ENCODE data around the gene RADIL.

The RADIL gene

DNA sequence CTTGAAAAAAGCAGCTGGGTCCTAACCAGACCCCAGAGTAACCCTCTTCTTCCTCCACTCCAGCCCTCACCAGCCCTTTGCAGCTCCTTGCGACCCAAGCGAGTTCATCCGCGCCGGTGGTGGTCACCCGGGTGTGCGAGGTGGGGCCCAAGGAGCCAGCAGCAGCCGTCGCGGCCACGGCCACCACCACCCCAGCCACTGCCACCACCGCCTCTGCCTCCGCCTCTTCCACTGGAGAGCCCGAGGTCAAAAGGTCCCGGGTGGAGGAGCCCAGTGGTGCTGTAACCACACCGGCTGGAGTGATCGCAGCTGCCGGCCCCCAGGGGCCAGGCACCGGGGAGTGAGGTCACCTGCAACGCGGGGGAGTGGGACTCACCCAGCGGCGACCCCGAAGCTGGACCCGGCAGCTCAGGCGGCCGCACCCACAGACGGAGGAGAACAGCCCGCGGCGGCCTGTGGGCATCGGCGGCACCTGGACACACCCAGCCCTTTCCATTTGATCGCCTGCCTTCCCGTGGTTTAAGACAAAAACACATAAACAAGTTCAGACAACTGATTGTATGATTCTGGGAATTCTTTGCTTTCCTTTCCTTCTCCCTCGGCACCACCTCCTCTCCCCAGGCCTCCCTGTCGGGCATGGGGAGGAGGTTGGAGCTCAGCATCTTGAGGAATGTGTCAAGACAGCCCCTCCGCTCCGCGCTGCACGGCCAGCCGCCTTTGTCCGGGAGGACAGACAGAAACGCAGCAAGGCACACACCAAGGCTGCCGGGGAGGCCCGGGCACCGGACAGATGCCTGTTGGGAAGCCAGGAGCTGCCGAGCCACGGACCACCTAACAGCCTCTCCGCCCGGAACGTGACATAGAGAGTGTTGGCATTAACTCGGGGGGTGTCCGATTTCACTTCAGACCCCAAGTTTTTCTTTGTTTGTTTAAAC is 121.1 kb downstream of the RADIL start:
- H3K4me2 ChIP-seq (ENCODE audit: low read length): no peak overlapping the region
- no peaks in the 10 kb centered on the region for H4K20me1 ChIP-seq (ENCODE audit: insufficient read depth, low read length)
- TF ChIP-seq, protein P1, sequence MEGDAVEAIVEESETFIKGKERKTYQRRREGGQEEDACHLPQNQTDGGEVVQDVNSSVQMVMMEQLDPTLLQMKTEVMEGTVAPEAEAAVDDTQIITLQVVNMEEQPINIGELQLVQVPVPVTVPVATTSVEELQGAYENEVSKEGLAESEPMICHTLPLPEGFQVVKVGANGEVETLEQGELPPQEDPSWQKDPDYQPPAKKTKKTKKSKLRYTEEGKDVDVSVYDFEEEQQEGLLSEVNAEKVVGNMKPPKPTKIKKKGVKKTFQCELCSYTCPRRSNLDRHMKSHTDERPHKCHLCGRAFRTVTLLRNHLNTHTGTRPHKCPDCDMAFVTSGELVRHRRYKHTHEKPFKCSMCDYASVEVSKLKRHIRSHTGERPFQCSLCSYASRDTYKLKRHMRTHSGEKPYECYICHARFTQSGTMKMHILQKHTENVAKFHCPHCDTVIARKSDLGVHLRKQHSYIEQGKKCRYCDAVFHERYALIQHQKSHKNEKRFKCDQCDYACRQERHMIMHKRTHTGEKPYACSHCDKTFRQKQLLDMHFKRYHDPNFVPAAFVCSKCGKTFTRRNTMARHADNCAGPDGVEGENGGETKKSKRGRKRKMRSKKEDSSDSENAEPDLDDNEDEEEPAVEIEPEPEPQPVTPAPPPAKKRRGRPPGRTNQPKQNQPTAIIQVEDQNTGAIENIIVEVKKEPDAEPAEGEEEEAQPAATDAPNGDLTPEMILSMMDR (IDR thresholded peaks at IDR 0.05; ENCODE audit: low read depth, low read length): no peak
- TF ChIP-seq EZH2phosphoT487 (IDR thresholded peaks at IDR 0.05; ENCODE audit: low read depth): no peak
- H3K79me2 ChIP-seq (ENCODE audit: low read length): no peaks in the 10 kb centered on the region
- H3K36me3 ChIP-seq (replicated peaks; ENCODE audit: low read depth, low read length): no peaks in the 10 kb centered on the region
- no peak overlapping the region for H3K27ac ChIP-seq (ENCODE audit: low read length)
- H3K9ac ChIP-seq (ENCODE audit: low read length): no peak overlapping the region
- H3K4me1 ChIP-seq (ENCODE audit: low read length): peaks cover 3% of the 10 kb centered on the region; the same call in 1 of the 2 replicates
- no peaks in the 10 kb centered on the region for H3K27me3 ChIP-seq (ENCODE audit: low read depth, low read length)
- no peak overlapping the region for H2AFZ ChIP-seq (ENCODE audit: low read depth, low read length)
- no peaks in the 10 kb centered on the region for H3K9me3 ChIP-seq (ENCODE audit: insufficient read depth, low read length)
- H3K4me3 ChIP-seq (ENCODE audit: low read length): no peak overlapping the region

DNA sequence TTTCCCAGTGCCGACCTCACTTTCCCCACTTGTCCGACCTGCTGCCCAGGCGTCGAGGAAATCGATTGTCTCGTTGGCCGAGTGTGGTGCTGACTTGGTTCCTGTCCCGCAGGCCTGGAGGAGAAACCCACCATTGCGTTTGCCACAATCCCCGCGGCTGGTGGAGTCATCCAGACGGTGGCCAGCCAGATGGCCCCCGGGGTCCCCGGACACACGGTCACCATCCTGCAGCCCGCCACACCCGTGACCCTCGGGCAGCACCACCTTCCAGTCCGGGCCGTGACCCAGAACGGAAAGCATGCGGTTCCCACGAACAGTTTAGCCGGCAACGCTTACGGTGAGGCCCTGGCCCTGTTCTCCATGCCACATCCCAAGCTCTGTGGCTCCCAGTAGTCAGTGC is 122.6 kb downstream of the RADIL start:
- Histone ChIP-seq H3K36me3 (replicated peaks; ENCODE audit: low read depth, low read length) (peaks cover 3% of the 10 kb centered on the region), H3K27ac (ENCODE audit: low read length) (no peak overlapping the region), H3K9ac (ENCODE audit: low read length) (no peak overlapping the region), H2AFZ (ENCODE audit: low read depth, low read length) (no peak overlapping the region), H3K4me3 (ENCODE audit: low read length) (no peak overlapping the region), H3K27me3 (ENCODE audit: low read depth, low read length) (no peaks in the 10 kb centered on the region), H3K79me2 (ENCODE audit: low read length) (no peaks in the 10 kb centered on the region), H3K4me2 (ENCODE audit: low read length) (no peak overlapping the region), H3K9me3 (ENCODE audit: insufficient read depth, low read length) (no peaks in the 10 kb centered on the region), H3K4me1 (ENCODE audit: low read length) (peaks cover 3% of the 10 kb centered on the region; the same call in 1 of the 2 replicates), H4K20me1 (ENCODE audit: insufficient read depth, low read length) (no peaks in the 10 kb centered on the region)
- TF ChIP-seq, protein P1 (IDR thresholded peaks at IDR 0.05; ENCODE audit: low read depth, low read length): no peak
- no peak for TF ChIP-seq EZH2phosphoT487 (IDR thresholded peaks at IDR 0.05; ENCODE audit: low read depth)

DNA sequence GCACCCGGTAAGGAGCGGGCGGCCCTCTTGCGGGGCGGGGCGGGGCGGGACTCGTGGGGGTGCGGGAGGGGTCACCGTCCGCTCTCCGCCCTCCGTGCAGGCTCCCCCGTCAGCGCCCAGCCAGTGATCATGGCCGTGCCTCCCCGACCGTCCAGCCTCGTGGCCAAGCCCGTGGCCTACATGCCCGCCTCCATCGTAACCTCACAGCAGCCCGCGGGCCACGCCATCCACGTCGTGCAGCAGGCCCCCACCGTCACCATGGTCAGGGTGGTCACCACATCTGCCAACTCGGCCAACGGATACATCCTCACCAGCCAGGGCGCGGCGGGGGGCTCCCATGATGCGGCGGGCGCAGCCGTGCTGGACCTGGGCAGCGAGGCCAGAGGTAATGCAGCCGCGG is 124.3 kb downstream of the RADIL start:
- Histone ChIP-seq H4K20me1 (ENCODE audit: insufficient read depth, low read length) (no peaks in the 10 kb centered on the region), H3K36me3 (replicated peaks; ENCODE audit: low read depth, low read length) (peaks cover 10% of the 10 kb centered on the region), H3K79me2 (ENCODE audit: low read length) (no peaks in the 10 kb centered on the region), H2AFZ (ENCODE audit: low read depth, low read length) (no peak overlapping the region), H3K4me1 (ENCODE audit: low read length) (peaks cover 3% of the 10 kb centered on the region; the same call in 1 of the 2 replicates), H3K9ac (ENCODE audit: low read length) (no peak overlapping the region), H3K27me3 (ENCODE audit: low read depth, low read length) (no peaks in the 10 kb centered on the region), H3K9me3 (ENCODE audit: insufficient read depth, low read length) (no peaks in the 10 kb centered on the region), H3K4me2 (ENCODE audit: low read length) (no peak overlapping the region), H3K4me3 (ENCODE audit: low read length) (no peak overlapping the region), H3K27ac (ENCODE audit: low read length) (no peak overlapping the region)
- TF ChIP-seq, protein P1 (IDR thresholded peaks at IDR 0.05; ENCODE audit: low read depth, low read length): no peak
- TF ChIP-seq EZH2phosphoT487 (IDR thresholded peaks at IDR 0.05; ENCODE audit: low read depth): no peak

DNA sequence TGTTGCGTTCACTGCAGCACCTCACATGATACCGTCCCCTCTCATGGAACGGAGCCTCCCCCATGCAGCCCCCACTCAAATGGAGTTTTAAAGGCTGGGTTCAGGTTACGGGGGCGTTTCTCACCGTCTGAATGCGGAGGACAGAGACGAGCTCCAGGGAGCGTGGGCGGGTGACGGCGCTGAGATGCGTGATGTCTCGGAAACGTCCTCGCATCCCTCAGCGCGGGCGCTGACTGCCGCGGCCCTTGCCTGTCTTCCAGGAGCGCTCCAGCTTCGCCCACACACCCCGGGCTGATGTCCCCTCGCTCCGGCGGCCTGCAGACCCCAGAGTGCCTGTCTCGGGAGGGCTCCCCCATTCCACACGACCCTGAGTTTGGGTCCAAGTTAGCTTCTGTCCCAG is 124.7 kb downstream of the RADIL start:
- Histone ChIP-seq H3K4me3 (ENCODE audit: low read length) (no peak overlapping the region), H3K4me1 (ENCODE audit: low read length) (peaks cover 3% of the 10 kb centered on the region; the same call in 1 of the 2 replicates), H4K20me1 (ENCODE audit: insufficient read depth, low read length) (0 out of 2 replicates have a peak, but pooled peaks cover under 1% of the 10 kb centered on the region), H3K9me3 (ENCODE audit: insufficient read depth, low read length) (no peaks in the 10 kb centered on the region), H3K36me3 (replicated peaks; ENCODE audit: low read depth, low read length) (peaks cover 10% of the 10 kb centered on the region), H2AFZ (ENCODE audit: low read depth, low read length) (no peak overlapping the region), H3K9ac (ENCODE audit: low read length) (no peak overlapping the region), H3K79me2 (ENCODE audit: low read length) (no peaks in the 10 kb centered on the region), H3K4me2 (ENCODE audit: low read length) (no peak overlapping the region), H3K27me3 (ENCODE audit: low read depth, low read length) (no peaks in the 10 kb centered on the region), H3K27ac (ENCODE audit: low read length) (no peak overlapping the region)
- TF ChIP-seq, protein P1 (IDR thresholded peaks at IDR 0.05; ENCODE audit: low read depth, low read length): no peak
- TF ChIP-seq EZH2phosphoT487 (IDR thresholded peaks at IDR 0.05; ENCODE audit: low read depth): no peak

All from OCI-LY3 (cell line).